Choroid plexus epithelial cell (primary cell): ENCODE results near the gene HMGCS2.

Source experiments
- DNase-seq: peaks from one replicate; pipeline ENCODE4 v3.0.0-alpha.2; 2010; ENCODE audit warnings: low read depth
- H3K4me3 ChIP-seq: 2 replicates; pipeline ENCODE4 v1.5.1; 2011; ENCODE audit warnings: low read depth, mild to moderate bottlenecking, control low read depth, low read length, moderate library complexity
- CTCF ChIP-seq: conservative IDR thresholded peaks from 2 replicates; pipeline ENCODE4 v1.5.1; 2011; ENCODE audit warnings: low read depth, mild to moderate bottlenecking, control low read depth, inconsistent platforms, low read length, moderate library complexity

The HMGCS2 gene

GRCh38 chr1:119740261-119740660 is 28.4 kb downstream of the HMGCS2 start:
- no peak for DNase-seq
- no peak for TF ChIP-seq CTCF

GRCh38 chr1:119739150-119739549 is 29.6 kb downstream of the HMGCS2 start:
- no peak for DNase-seq
- no peak overlapping the region for H3K4me3 ChIP-seq
- no peak for TF ChIP-seq CTCF

More at GRCh38 chr1:119740261-119740660, 28.4 kb downstream of the HMGCS2 start:
- no peak overlapping the region for H3K4me3 ChIP-seq

- no peak for DNase-seq
- no peak overlapping the region for H3K4me3 ChIP-seq
- no peak for TF ChIP-seq CTCF
Observed at GRCh38 chr1:119738100-119738720, 30.5 kb downstream of the HMGCS2 start.

- no peak overlapping the region for H3K4me3 ChIP-seq
- no peak for DNase-seq
- TF ChIP-seq CTCF: no peak
Observed at GRCh38 chr1:119737040-119737682, 31.5 kb downstream of the HMGCS2 start.

GRCh38 chr1:119736649-119737039 is 32.1 kb downstream of the HMGCS2 start:
- no peak for DNase-seq
- no peak overlapping the region for H3K4me3 ChIP-seq
- no peak for TF ChIP-seq CTCF

GRCh38 chr1:119735217-119735616 is 33.5 kb downstream of the HMGCS2 start:
- DNase-seq: no peak
- no peak overlapping the region for H3K4me3 ChIP-seq
- no peak for TF ChIP-seq CTCF

- TF ChIP-seq CTCF: no peak
- H3K4me3 ChIP-seq: no peak overlapping the region
- DNase-seq: no peak
Observed at GRCh38 chr1:119733754-119734153, 35.0 kb downstream of the HMGCS2 start.
